SK-N-SH (cell line): ENCODE results near the gene RILPL1. TPM values are rescaled to one million over a fixed set of nuclear protein-coding genes. Genes with fewer than 3 reads are reported as not detected.

ENCODE experiments used
- CTCF ChIA-PET: fragments of 300-600, 350-600 bp; formaldehyde crosslinking; extraction: SDS; loops from one replicate; lab custom pipeline; 2021; lab: Yijun Ruan, JAX
- POLR2A ChIA-PET: fragments of 350-600 bp; sonication (Branson Sonifier 250); formaldehyde crosslinking; extraction: SDS; loops from one replicate; lab custom pipeline; 2020; ENCODE audit warnings: antibody characterized with exemption, inconsistent platforms; lab: Yijun Ruan, JAX
- DNase-seq: peaks from one replicate; pipeline ENCODE4 v3.0.0; 2012
- H2AFZ ChIP-seq: fragments of 200-600 bp; sonication (generic); 2 replicates; pipeline ENCODE4 v1.8.1; 2016; ENCODE audit warnings: antibody characterized with exemption, mild to moderate bottlenecking, low read depth
- H3F3A ChIP-seq: fragments of 200-600 bp; sonication (generic); replicated peaks from 2 replicates; pipeline ENCODE3; 2016; ENCODE audit warnings: antibody characterized with exemption, mild to moderate bottlenecking; ENCODE audit not compliant: insufficient read depth
- H3K27ac ChIP-seq, 2 experiments: fragments of 200-500 bp in 1 of 2; fragments of 200-600 bp in 1 of 2; sonication (Bioruptor generic) in 1 of 2; sonication (generic), shearing (Covaris generic) in 1 of 2; 2 replicates each; pipeline versions ENCODE4 v1.5.1 to v1.6.1; 2014 to 2016; ENCODE audit warnings: low read depth in 2 of 2, inconsistent platforms in 1 of 2, low read length in 1 of 2, mild to moderate bottlenecking in 1 of 2, mixed read lengths in 1 of 2
- H3K27me3 ChIP-seq: fragments of 200-600 bp; sonication (generic), shearing (Covaris generic); 2 replicates; pipeline ENCODE4 v1.6.1; 2016; ENCODE audit warnings: mixed run types; ENCODE audit not compliant: insufficient read depth
- H3K36me3 ChIP-seq, 2 experiments: fragments of 200-500 bp in 1 of 2; fragments of 200-600 bp in 1 of 2; sonication (Bioruptor generic) in 1 of 2; sonication (generic) in 1 of 2; replicated peaks in 1 of 2; 2 replicates each; pipeline versions ENCODE3 to v1.5.1; 2014 to 2016; ENCODE audit warnings: low read length in 1 of 2, mild to moderate bottlenecking in 1 of 2; ENCODE audit not compliant: insufficient read depth in 2 of 2, control insufficient read depth in 1 of 2
- H3K4me1 ChIP-seq, 2 experiments: fragments of 200-500 bp in 1 of 2; fragments of 200-600 bp in 1 of 2; sonication (Bioruptor generic) in 1 of 2; sonication (generic), shearing (Covaris generic) in 1 of 2; 2 replicates each; pipeline versions ENCODE4 v1.5.1 to v1.6.1; 2014 to 2016; ENCODE audit warnings: low read depth in 1 of 2, low read length in 1 of 2, mixed run types in 1 of 2; ENCODE audit not compliant: insufficient read depth in 2 of 2, control insufficient read depth in 1 of 2
- H3K4me2 ChIP-seq: fragments of 200-600 bp; sonication (generic), shearing (Covaris generic); 2 replicates; pipeline ENCODE4 v1.6.1; 2017; ENCODE audit warnings: mixed run types
- H3K4me3 ChIP-seq, 2 experiments: fragments of 200-500 bp in 1 of 2; fragments of 200-600 bp in 1 of 2; sonication (Bioruptor generic) in 1 of 2; sonication (generic), shearing (Covaris generic) in 1 of 2; 2 replicates each; pipeline versions ENCODE4 v1.5.1 to v1.8.1; 2014 to 2016; ENCODE audit warnings: low read depth in 2 of 2, inconsistent platforms in 1 of 2, low read length in 1 of 2, mild to moderate bottlenecking in 1 of 2, mixed read lengths in 1 of 2, moderate library complexity in 1 of 2
- H3K79me2 ChIP-seq: fragments of 200-600 bp; sonication (generic); 2 replicates; pipeline ENCODE4 v1.8.1; 2017; ENCODE audit warnings: mild to moderate bottlenecking; ENCODE audit not compliant: insufficient read depth
- H3K9ac ChIP-seq: fragments of 200-600 bp; sonication (generic); 2 replicates; pipeline ENCODE4 v1.6.1; 2017; ENCODE audit warnings: mixed run types
- H3K9me2 ChIP-seq: fragments of 200-600 bp; sonication (generic); 2 replicates; pipeline ENCODE4 v1.6.1; 2017; ENCODE audit warnings: mixed run types
- H3K9me3 ChIP-seq: fragments of 200-600 bp; sonication (generic); 2 replicates; pipeline ENCODE4 v1.6.1; 2017; ENCODE audit warnings: mixed run types, mild to moderate bottlenecking, moderate library complexity
- H4K20me1 ChIP-seq: fragments of 200-600 bp; sonication (generic); 2 replicates; pipeline ENCODE4 v1.6.1; 2017; ENCODE audit warnings: mild to moderate bottlenecking, mixed run types; ENCODE audit not compliant: insufficient read depth
- CHD2 ChIP-seq: fragments of 150-350 bp; IDR thresholded peaks from 2 replicates; pipeline ENCODE4 v1.6.1; 2018; ENCODE audit warnings: low read length; ENCODE audit not compliant: partially characterized antibody
- ELF1 ChIP-seq: IDR thresholded peaks from 2 replicates; pipeline ENCODE4 v1.4.0; 2012
- EP300 ChIP-seq, 2 experiments: IDR thresholded peaks; 2 replicates each; pipeline versions ENCODE4 v1.4.0 to v1.6.1; 2012; ENCODE audit warnings: borderline replicate concordance in 1 of 2, low read depth in 1 of 2, low read length in 1 of 2
- FOXJ3 ChIP-seq: sonication (generic); formaldehyde crosslinking; IDR thresholded peaks from 2 replicates; pipeline ENCODE4 v1.5.1; 2020; ENCODE audit warnings: mild to moderate bottlenecking, missing genetic modification reagents
- FOXM1 ChIP-seq: IDR thresholded peaks from 2 replicates; pipeline ENCODE4 v1.4.0; 2012; ENCODE audit warnings: low read depth, mild to moderate bottlenecking
- GATA2 ChIP-seq: sonication (generic); formaldehyde crosslinking; IDR thresholded peaks from 2 replicates; pipeline ENCODE4 v1.5.0; 2020; ENCODE audit warnings: mild to moderate bottlenecking, missing genetic modification reagents
- JUND ChIP-seq: IDR thresholded peaks from 2 replicates; pipeline ENCODE4 v1.4.0; 2012
- MXI1 ChIP-seq: IDR thresholded peaks from 2 replicates; pipeline ENCODE4 v1.6.1; 2012; ENCODE audit warnings: mild to moderate bottlenecking, low read depth, low read length, improper control_type of control experiment
- NFIC ChIP-seq: IDR thresholded peaks from 2 replicates; pipeline ENCODE4 v1.4.0; 2012; ENCODE audit warnings: borderline replicate concordance
- NRF1 ChIP-seq: IDR thresholded peaks from 2 replicates; pipeline ENCODE4 v1.6.1; 2012; ENCODE audit warnings: low read depth, mild to moderate bottlenecking, low read length
- POLR2AphosphoS5 ChIP-seq: IDR thresholded peaks from 2 replicates; pipeline ENCODE4 v1.6.1; 2012; ENCODE audit warnings: low read depth, low read length
- RAD21 ChIP-seq: IDR thresholded peaks from 2 replicates; pipeline ENCODE4 v1.6.1; 2012; ENCODE audit warnings: mild to moderate bottlenecking, low read length
- RCOR1 ChIP-seq: fragments of 150-350 bp; IDR thresholded peaks from 2 replicates; pipeline ENCODE4 v1.6.1; 2017; ENCODE audit warnings: antibody characterized with exemption, low read length
- TEAD4 ChIP-seq: IDR thresholded peaks from 2 replicates; pipeline ENCODE4 v1.4.0; 2012; ENCODE audit warnings: mild to moderate bottlenecking, borderline replicate concordance; ENCODE audit not compliant: insufficient read depth
- WGBS: methylation state at CpG from one replicate; pipeline ENCODE4 v1.1.6; 2017; ENCODE audit warnings: low lambda C conversion rate; 5-methylcytosine and 5-hydroxymethylcytosine counted together
- polyA plus RNA-seq, 3 experiments: library from polyadenylated mRNA; depleted of rRNA; stranded (reverse); fragments of >200 nt; gene quantifications; 2 replicates each; pipeline ENCODE4 v1.2.3, GENCODE V29; 2012
- TF ChIP-seq, protein P1 (sequence below): IDR thresholded peaks from 2 replicates; pipeline ENCODE4 v1.4.0; 2012; ENCODE audit warnings: low read depth
- TF ChIP-seq, protein P2 (sequence below): IDR thresholded peaks from 2 replicates; pipeline ENCODE4 v1.4.0; 2012; ENCODE audit warnings: low read depth, borderline replicate concordance
- TF ChIP-seq, protein P3 (sequence below): fragments of 150-350 bp; IDR thresholded peaks from 2 replicates; pipeline ENCODE4 v1.6.1; 2017; ENCODE audit warnings: antibody characterized with exemption, low read length, low read depth, borderline replicate concordance
- TF ChIP-seq, protein P4 (sequence below): fragments of 150-350 bp; IDR thresholded peaks from 2 replicates; pipeline ENCODE4 v1.6.1; 2016; ENCODE audit warnings: mild to moderate bottlenecking, low read depth, low read length
- TF ChIP-seq, protein P5 (sequence below): IDR thresholded peaks from 2 replicates; pipeline ENCODE4 v1.6.1; 2012; ENCODE audit warnings: mild to moderate bottlenecking, low read depth, low read length, moderate library complexity

RILPL1 gene
- polyA plus RNA-seq, 1 of the 3 experiments (the other 2 are of a cell fraction): 32.6 TPM

DNA sequence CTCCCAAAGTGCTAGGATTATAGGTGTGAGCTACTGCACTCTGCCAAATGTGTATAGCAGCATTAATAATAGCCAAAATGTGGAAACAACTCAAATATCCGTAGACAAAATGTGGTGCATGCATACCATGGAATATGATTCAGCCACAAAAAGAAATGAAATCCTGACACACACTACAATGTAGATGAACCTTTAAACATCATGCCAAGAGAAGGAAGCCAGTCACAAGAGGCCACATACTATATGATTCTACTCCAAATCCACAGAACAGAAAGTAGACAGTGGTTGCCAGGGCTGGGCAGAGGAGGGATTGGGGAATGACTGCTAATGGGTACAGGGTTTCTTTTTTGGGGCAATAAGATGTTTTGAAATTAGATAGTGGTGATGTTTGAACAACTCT lies 43.1 kb upstream of the RILPL1 start:
- DNase-seq: no peak
- TF ChIP-seq, protein P1, sequence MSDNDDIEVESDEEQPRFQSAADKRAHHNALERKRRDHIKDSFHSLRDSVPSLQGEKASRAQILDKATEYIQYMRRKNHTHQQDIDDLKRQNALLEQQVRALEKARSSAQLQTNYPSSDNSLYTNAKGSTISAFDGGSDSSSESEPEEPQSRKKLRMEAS: no peak
- TF ChIP-seq RCOR1 (no peak), FOXJ3 (no peak), RAD21 (no peak), FOXM1 (no peak), CHD2 (no peak), POLR2AphosphoS5 (no peak), ELF1 (no peak), EP300 (IDR thresholded peaks at IDR 0.05; ENCODE audit: borderline replicate concordance in 1 of 2, low read depth in 1 of 2, low read length in 1 of 2) (no peak), TEAD4 (no peak), JUND (no peak), NFIC (no peak), MXI1 (no peak), NRF1 (no peak), GATA2 (CRISPR knock-in tag) (no peak)
- TF ChIP-seq, protein P2, sequence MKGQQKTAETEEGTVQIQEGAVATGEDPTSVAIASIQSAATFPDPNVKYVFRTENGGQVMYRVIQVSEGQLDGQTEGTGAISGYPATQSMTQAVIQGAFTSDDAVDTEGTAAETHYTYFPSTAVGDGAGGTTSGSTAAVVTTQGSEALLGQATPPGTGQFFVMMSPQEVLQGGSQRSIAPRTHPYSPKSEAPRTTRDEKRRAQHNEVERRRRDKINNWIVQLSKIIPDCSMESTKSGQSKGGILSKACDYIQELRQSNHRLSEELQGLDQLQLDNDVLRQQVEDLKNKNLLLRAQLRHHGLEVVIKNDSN: no peak
- TF ChIP-seq, protein P3, sequence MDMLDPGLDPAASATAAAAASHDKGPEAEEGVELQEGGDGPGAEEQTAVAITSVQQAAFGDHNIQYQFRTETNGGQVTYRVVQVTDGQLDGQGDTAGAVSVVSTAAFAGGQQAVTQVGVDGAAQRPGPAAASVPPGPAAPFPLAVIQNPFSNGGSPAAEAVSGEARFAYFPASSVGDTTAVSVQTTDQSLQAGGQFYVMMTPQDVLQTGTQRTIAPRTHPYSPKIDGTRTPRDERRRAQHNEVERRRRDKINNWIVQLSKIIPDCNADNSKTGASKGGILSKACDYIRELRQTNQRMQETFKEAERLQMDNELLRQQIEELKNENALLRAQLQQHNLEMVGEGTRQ: no peak
- TF ChIP-seq, protein P4, sequence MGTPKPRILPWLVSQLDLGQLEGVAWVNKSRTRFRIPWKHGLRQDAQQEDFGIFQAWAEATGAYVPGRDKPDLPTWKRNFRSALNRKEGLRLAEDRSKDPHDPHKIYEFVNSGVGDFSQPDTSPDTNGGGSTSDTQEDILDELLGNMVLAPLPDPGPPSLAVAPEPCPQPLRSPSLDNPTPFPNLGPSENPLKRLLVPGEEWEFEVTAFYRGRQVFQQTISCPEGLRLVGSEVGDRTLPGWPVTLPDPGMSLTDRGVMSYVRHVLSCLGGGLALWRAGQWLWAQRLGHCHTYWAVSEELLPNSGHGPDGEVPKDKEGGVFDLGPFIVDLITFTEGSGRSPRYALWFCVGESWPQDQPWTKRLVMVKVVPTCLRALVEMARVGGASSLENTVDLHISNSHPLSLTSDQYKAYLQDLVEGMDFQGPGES: no peak
- TF ChIP-seq, protein P5, sequence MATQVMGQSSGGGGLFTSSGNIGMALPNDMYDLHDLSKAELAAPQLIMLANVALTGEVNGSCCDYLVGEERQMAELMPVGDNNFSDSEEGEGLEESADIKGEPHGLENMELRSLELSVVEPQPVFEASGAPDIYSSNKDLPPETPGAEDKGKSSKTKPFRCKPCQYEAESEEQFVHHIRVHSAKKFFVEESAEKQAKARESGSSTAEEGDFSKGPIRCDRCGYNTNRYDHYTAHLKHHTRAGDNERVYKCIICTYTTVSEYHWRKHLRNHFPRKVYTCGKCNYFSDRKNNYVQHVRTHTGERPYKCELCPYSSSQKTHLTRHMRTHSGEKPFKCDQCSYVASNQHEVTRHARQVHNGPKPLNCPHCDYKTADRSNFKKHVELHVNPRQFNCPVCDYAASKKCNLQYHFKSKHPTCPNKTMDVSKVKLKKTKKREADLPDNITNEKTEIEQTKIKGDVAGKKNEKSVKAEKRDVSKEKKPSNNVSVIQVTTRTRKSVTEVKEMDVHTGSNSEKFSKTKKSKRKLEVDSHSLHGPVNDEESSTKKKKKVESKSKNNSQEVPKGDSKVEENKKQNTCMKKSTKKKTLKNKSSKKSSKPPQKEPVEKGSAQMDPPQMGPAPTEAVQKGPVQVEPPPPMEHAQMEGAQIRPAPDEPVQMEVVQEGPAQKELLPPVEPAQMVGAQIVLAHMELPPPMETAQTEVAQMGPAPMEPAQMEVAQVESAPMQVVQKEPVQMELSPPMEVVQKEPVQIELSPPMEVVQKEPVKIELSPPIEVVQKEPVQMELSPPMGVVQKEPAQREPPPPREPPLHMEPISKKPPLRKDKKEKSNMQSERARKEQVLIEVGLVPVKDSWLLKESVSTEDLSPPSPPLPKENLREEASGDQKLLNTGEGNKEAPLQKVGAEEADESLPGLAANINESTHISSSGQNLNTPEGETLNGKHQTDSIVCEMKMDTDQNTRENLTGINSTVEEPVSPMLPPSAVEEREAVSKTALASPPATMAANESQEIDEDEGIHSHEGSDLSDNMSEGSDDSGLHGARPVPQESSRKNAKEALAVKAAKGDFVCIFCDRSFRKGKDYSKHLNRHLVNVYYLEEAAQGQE: no peak
- no peak overlapping the region for H3K9ac ChIP-seq
- H3K27ac ChIP-seq: no peak overlapping the region
- 89% methylated on average over 1 of the region's 1 CpG for WGBS
- H3K4me2 ChIP-seq: no peak overlapping the region
- H3K27me3 ChIP-seq: no peaks in the 10 kb centered on the region
- H3K9me2 ChIP-seq: no peaks in the 10 kb centered on the region
- H3F3A ChIP-seq: peaks cover 10% of the 10 kb centered on the region
- 0 out of 4 replicates have a peak, but pooled peaks cover 0 to 6% of the 10 kb centered on the region in 2 experiments for H3K4me1 ChIP-seq
- H4K20me1 ChIP-seq: no peaks in the 10 kb centered on the region
- no peaks in the 10 kb centered on the region for H3K9me3 ChIP-seq
- ChIA-PET POLR2A (interaction anchor here (0.9 kb wide), 1 partner anchor 29 kb away, joined by 6 read pairs; no protein-coding TSS in a partner anchor), CTCF (no interaction called here)
- H2AFZ ChIP-seq: no peak overlapping the region
- peaks cover 0 to 17% of the 10 kb centered on the region in 2 experiments for H3K36me3 ChIP-seq
- H3K4me3 ChIP-seq: no peak overlapping the region
- H3K79me2 ChIP-seq: peaks cover 29% of the 10 kb centered on the region
